Gastroesophageal sphincter (tissue), 4 donors: ENCODE results near the gene C10orf90. TPM values are rescaled to one million over a fixed set of nuclear protein-coding genes. Genes with fewer than 3 reads are reported as not detected.

Experiments
- ATAC-seq: fragments of 150-250 bp; one replicate; pipeline ENCODE4 v1.9.1; 2016; ENCODE audit warnings: mild to moderate bottlenecking, moderate library complexity
- H3K27ac ChIP-seq, 4 donors: fragments of 200-600 bp; sonication (generic) in 3 of 4; 1 replicate in 3 of 4; 2 replicates in 1 of 4; pipeline ENCODE4 v1.5.1; 2016 to 2019
- H3K27me3 ChIP-seq: fragments of 200-600 bp; sonication (generic); one replicate; pipeline ENCODE4 v1.5.1; 2019
- H3K36me3 ChIP-seq, 2 donors: fragments of 200-600 bp; sonication (generic); one replicate each; pipeline ENCODE4 v1.5.1; 2019; ENCODE audit warnings: control low read depth in 1 of 2
- H3K4me1 ChIP-seq, 3 donors: fragments of 200-600 bp; sonication (generic); 1 replicate in 2 of 3; 2 replicates in 1 of 3; pipeline ENCODE4 v1.5.1; 2016 to 2019; ENCODE audit warnings: control low read depth in 2 of 3
- H3K4me3 ChIP-seq, 2 donors: fragments of 200-600 bp; sonication (generic); one replicate each; pipeline ENCODE4 v1.5.1; 2019; ENCODE audit warnings: mild to moderate bottlenecking in 1 of 2, moderate library complexity in 1 of 2
- H3K9me3 ChIP-seq, 3 donors: fragments of 200-600 bp; sonication (generic); one replicate each; pipeline ENCODE4 v1.5.1; 2017 to 2019; ENCODE audit warnings: control low read depth in 2 of 3
- EP300 ChIP-seq: sonication (generic); formaldehyde crosslinking; IDR thresholded peaks from one replicate; pipeline ENCODE4 v1.6.1; 2017; ENCODE audit warnings: antibody characterized with exemption, mild to moderate bottlenecking
- POLR2A ChIP-seq, 2 donors: fragments of 450-650 bp; IDR thresholded peaks; one replicate each; pipeline ENCODE4 v1.6.1; 2017; ENCODE audit warnings: antibody characterized with exemption in 2 of 2, mild to moderate bottlenecking in 2 of 2, moderate library complexity in 1 of 2
- POLR2AphosphoS5 ChIP-seq: sonication (generic); formaldehyde crosslinking; IDR thresholded peaks from one replicate; pipeline ENCODE4 v1.6.1; 2017; ENCODE audit warnings: antibody characterized with exemption
- WGBS, 2 donors: methylation state at CpG; one replicate each; pipeline ENCODE4 v1.1.5; 2018; ENCODE audit warnings: low coverage in 1 of 2; 5-methylcytosine and 5-hydroxymethylcytosine counted together
- total RNA-seq, 4 donors: library from RNA; depleted of rRNA; stranded (reverse); fragments of >200 nt; gene quantifications; one replicate each; pipeline ENCODE4 v1.1.0, GENCODE V29; 2016
- TF ChIP-seq, protein P1 (sequence below), 4 experiments: fragments of 200-600 bp in 2 of 4; fragments of 450-650 bp in 2 of 4; sonication (generic) in 1 of 4; IDR thresholded peaks; one replicate each; pipeline ENCODE4 v1.5.1; 2017 to 2019; ENCODE audit warnings: antibody characterized with exemption in 4 of 4, mild to moderate bottlenecking in 2 of 4, moderate library complexity in 2 of 4

The C10orf90 gene
- total RNA-seq, 4 donors from 2014 or later, result not detected

DNA sequence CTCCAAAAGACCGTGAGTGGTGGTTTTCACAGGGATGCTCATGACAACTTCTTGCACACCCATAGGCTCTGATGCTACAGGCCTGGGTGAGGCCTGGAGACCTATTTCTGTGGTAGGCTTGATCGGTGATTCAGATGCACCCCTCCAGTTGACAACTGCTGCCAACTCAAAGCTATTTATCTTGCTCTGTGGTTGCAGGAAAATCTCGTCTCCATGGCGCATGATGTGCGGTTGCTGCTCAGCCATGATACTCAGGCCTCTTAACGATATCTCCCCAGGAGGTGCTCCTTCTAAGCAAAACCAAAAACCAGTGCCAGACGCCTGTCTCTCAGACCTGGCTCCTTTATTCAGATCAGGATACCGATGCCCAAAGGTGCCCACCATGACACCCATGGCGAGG is 31.4 kb downstream of the C10orf90 start:
- ATAC-seq, result no peak
- no peaks in the 10 kb centered on the region for H3K4me1 ChIP-seq
- 80 to 100% methylated on average over 1 of the region's 9 CpGs for WGBS, 2 donors
- no peak overlapping the region for H3K4me3 ChIP-seq
- H3K36me3 ChIP-seq, result no peaks in the 10 kb centered on the region
- H3K27ac ChIP-seq, result no peak overlapping the region
- TF ChIP-seq, protein P1, sequence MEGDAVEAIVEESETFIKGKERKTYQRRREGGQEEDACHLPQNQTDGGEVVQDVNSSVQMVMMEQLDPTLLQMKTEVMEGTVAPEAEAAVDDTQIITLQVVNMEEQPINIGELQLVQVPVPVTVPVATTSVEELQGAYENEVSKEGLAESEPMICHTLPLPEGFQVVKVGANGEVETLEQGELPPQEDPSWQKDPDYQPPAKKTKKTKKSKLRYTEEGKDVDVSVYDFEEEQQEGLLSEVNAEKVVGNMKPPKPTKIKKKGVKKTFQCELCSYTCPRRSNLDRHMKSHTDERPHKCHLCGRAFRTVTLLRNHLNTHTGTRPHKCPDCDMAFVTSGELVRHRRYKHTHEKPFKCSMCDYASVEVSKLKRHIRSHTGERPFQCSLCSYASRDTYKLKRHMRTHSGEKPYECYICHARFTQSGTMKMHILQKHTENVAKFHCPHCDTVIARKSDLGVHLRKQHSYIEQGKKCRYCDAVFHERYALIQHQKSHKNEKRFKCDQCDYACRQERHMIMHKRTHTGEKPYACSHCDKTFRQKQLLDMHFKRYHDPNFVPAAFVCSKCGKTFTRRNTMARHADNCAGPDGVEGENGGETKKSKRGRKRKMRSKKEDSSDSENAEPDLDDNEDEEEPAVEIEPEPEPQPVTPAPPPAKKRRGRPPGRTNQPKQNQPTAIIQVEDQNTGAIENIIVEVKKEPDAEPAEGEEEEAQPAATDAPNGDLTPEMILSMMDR (IDR thresholded peaks at IDR 0.05), result no peak
- TF ChIP-seq POLR2A (IDR thresholded peaks at IDR 0.05) (no peak), POLR2AphosphoS5 (no peak), EP300 (no peak)
- no peaks in the 10 kb centered on the region for H3K27me3 ChIP-seq
- no peaks in the 10 kb centered on the region for H3K9me3 ChIP-seq

DNA sequence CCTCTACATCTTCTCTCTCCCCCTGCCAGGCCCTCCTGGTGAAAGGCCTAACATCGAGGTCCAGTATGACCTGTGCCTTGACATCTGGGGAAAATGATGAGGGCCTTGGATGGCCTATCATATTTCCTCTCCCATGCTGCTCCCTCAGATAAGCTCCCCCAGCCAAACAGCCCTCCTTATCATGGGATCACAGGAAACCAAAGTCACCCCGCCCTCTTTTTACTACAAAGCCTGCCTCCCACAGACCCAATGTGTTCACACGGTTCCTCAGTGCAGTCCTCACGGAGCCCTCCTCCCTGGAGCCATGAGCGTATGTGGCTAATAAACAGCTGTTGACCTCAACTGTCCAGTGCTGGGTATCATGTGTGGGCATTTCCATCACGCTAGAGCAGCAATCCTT is 32.0 kb downstream of the C10orf90 start:
- 72 to 79% methylated on average over 4 to 6 of the region's 6 CpGs for WGBS, 2 donors
- no peak overlapping the region for H3K27ac ChIP-seq
- H3K4me1 ChIP-seq, result no peaks in the 10 kb centered on the region
- H3K27me3 ChIP-seq, result no peaks in the 10 kb centered on the region
- no peak overlapping the region for H3K4me3 ChIP-seq
- no peaks in the 10 kb centered on the region for H3K9me3 ChIP-seq
- no peaks in the 10 kb centered on the region for H3K36me3 ChIP-seq
- ATAC-seq, result no peak
- TF ChIP-seq POLR2A (IDR thresholded peaks at IDR 0.05), result no peak
- TF ChIP-seq POLR2AphosphoS5, result no peak
- TF ChIP-seq EP300, result no peak
- TF ChIP-seq, protein P1 (IDR thresholded peaks at IDR 0.05), result no peak

DNA sequence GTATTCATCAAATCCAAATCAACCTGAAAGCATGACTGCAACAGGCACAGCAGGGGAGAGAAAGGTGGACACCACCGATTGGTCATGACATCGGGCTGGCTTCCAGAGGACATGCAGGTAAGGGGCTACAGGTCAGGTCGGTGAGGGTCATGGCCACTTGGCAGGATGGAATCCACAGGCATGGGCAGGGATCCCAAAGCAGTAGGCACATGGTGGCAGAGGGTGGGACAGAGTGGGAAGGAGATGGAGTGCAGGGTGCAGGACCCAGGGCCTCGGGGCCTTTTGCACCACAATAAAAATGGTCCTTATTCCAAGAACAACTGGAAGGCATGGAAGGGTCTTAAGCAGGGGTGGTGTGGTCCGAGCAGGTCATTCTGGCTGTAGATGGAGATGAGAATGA is 33.0 kb downstream of the C10orf90 start:
- Histone ChIP-seq H3K27me3 (peaks cover 5% of the 10 kb centered on the region), H3K27ac (no peak overlapping the region), H3K9me3 (no peaks in the 10 kb centered on the region), H3K36me3 (no peaks in the 10 kb centered on the region), H3K4me1 (no peaks in the 10 kb centered on the region), H3K4me3 (no peak overlapping the region)
- TF ChIP-seq EP300, result no peak
- TF ChIP-seq, protein P1 (IDR thresholded peaks at IDR 0.05), result no peak
- TF ChIP-seq POLR2A (IDR thresholded peaks at IDR 0.05), result no peak
- no peak for TF ChIP-seq POLR2AphosphoS5
- WGBS, 2 donors, result 60 to 80% methylated on average over 1 to 2 of the region's 5 CpGs
- no peak for ATAC-seq

DNA sequence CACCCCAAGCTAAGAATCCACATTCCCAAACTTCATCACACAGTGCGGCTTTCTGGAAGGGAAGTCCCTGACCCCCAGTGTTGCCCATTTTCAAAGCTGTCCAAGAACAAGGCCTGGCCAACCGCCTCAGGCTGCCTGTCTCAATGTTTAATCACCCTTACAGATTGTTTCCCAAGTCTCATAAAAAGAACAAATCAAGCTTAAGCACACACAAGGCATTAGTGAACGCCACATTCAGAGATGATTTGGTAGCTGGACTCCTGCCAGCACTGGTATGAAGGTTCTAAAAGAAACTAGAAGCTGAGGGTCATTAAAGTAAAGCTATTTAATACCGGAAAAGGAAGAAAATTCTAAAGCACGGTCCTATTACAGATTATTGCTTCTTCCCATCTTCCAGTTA is 35.6 kb downstream of the C10orf90 start:
- no peak for ATAC-seq
- Histone ChIP-seq H3K36me3 (no peaks in the 10 kb centered on the region), H3K27me3 (peaks cover 16% of the 10 kb centered on the region), H3K4me3 (no peak overlapping the region), H3K27ac (no peak overlapping the region), H3K9me3 (no peaks in the 10 kb centered on the region), H3K4me1 (no peaks in the 10 kb centered on the region)
- WGBS, 2 donors, result 33 to 39% methylated on average over 2 to 4 of the region's 5 CpGs
- TF ChIP-seq POLR2AphosphoS5, result no peak
- no peak for TF ChIP-seq EP300
- TF ChIP-seq, protein P1 (IDR thresholded peaks at IDR 0.05), result no peak
- TF ChIP-seq POLR2A (IDR thresholded peaks at IDR 0.05), result no peak

DNA sequence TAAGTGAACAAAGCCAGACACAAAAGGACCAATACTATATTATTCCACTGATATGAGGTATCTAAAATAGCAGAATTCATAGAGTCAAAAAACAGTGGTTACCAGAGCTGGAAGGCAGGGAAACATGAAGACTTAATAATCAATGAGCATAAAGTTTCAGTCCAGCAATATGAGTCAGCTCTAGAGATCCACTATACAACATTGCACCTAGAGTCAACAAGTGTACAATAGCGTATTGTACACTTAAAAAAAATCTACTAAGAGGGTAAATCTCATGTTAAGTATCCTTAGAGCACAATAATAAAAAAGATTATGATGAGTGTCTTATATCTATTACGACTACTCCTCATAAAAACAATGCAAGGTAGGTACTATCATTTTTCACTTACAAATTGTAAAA is 36.1 kb downstream of the C10orf90 start:
- ATAC-seq, result no peak
- H3K27me3 ChIP-seq, result peaks cover 16% of the 10 kb centered on the region
- no peaks in the 10 kb centered on the region for H3K4me1 ChIP-seq
- H3K9me3 ChIP-seq, result no peaks in the 10 kb centered on the region
- TF ChIP-seq EP300 (no peak), POLR2A (IDR thresholded peaks at IDR 0.05) (no peak), POLR2AphosphoS5 (no peak)
- TF ChIP-seq, protein P1 (IDR thresholded peaks at IDR 0.05), result no peak
- WGBS, 2 donors, result 83 to 100% methylated on average over 2 of the region's 2 CpGs
- no peak overlapping the region for H3K27ac ChIP-seq
- no peak overlapping the region for H3K4me3 ChIP-seq
- no peaks in the 10 kb centered on the region for H3K36me3 ChIP-seq
